ENCODE measurements around the gene VOPP1. TPM values are rescaled to one million over a fixed set of nuclear protein-coding genes. Genes with fewer than 3 reads are reported as not detected.

Gene VOPP1
- total and polyA plus RNA-seq, 2 experiments from 2014 or later = 27.5 to 86.5 TPM

DNA sequence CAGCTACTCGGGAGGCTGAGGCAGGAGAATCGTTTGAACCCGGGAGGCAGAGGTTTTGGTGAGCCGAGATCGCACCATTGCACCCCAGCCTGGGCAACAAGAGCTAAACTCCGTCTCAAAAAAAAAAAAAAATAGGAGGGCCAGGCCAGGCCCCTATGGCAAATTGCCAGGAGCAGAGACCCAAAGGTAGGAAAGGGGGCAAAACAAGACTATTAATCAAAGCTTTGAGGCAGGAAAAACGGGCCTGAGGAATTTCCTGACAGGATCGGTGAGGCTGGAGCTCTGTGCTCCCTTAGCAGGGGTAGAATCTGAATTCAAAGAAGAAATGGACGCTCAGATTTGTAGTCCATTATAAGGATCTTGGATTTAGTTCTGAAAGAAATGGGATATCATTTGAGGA is 2.8 kb upstream of the VOPP1 start:
- WGBS, 2 experiments (ENCODE audit: low coverage in 1 of 2, low lambda C conversion rate in 2 of 2, missing lambda C conversion rate in 2 of 2) = 78 to 83% methylated on average over 7 to 9 of the region's 9 CpGs
- Histone ChIP-seq H3K27me3 (replicated peaks; ENCODE audit: insufficient read depth) (no peaks in the 10 kb centered on the region), H3K79me2 (ENCODE audit: insufficient read depth) (peaks cover 6% of the 10 kb centered on the region), H2AFZ (no peak overlapping the region), H3K9me2 (ENCODE audit: insufficient read depth) (no peaks in the 10 kb centered on the region), H3K36me3 (ENCODE audit: low read depth) (no peaks in the 10 kb centered on the region), H3K27ac (no peak overlapping the region), H3K4me3 (no peak overlapping the region), H3K4me2 (ENCODE audit: unreplicated experiment) (no peak overlapping the region), H3K4me1 (ENCODE audit: insufficient read depth) (peaks cover 27% of the 10 kb centered on the region), H4K20me1 (ENCODE audit: insufficient read depth) (no peaks in the 10 kb centered on the region), H3F3A (ENCODE audit: insufficient read depth) (peaks cover 29% of the 10 kb centered on the region), H3K9ac (no peak overlapping the region), H3K9me3 (ENCODE audit: low read depth) (no peaks in the 10 kb centered on the region)
- no peak for DNase-seq
- TF ChIP-seq EZH2 (IDR thresholded peaks at IDR 0.05; ENCODE audit: insufficient read depth, poor library complexity, severe bottlenecking) (no peak), EZH2phosphoT487 (IDR thresholded peaks at IDR 0.05; ENCODE audit: insufficient read depth, low read depth) (no peak)
- in situ Hi-C loops (cut with MboI) = no loop called here

DNA sequence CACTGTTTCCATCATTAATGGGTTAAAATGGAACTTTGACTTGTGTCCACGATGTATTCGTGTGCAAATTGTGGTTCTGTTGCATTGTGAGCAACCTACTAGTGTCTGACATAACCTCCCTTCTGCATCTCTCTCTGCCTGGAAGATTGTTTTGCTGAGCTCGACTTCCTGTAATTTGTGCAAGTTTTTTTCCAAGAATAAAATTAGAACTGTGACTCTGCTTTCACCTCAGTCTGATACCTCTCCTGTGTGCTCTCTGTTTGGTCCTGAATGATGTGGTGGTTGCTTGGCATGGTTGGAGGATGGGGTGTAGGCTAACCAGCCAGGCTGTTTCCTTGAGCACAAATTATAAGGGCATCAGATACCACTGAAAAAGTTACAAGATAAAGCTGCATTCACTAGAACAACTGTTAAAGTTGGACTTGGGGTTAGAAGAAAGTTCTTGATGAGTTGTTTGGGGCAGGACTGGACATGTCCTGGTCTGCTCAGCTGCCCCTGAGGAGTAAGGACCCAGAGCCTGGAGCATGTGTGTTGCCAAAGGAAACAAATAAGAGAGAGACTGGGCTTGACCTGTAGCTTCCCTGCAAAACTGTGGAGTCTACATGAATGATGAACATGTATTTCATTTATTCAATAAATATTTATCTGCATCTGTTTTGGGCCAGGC is 1.9 kb upstream of the VOPP1 start:
- Histone ChIP-seq H3K4me3 (no peak overlapping the region), H2AFZ (peak overlapping the region; percentile 41), H3K9me3 (ENCODE audit: low read depth) (no peaks in the 10 kb centered on the region), H3K9me2 (ENCODE audit: insufficient read depth) (no peaks in the 10 kb centered on the region), H3K36me3 (ENCODE audit: low read depth) (no peaks in the 10 kb centered on the region), H3K27me3 (replicated peaks; ENCODE audit: insufficient read depth) (no peaks in the 10 kb centered on the region), H4K20me1 (ENCODE audit: insufficient read depth) (no peaks in the 10 kb centered on the region), H3F3A (ENCODE audit: insufficient read depth) (peaks cover 32% of the 10 kb centered on the region), H3K79me2 (ENCODE audit: insufficient read depth) (peaks cover 15% of the 10 kb centered on the region), H3K9ac (no peak overlapping the region), H3K27ac (peak overlapping the region; percentile 11; the same call in 1 of the 2 replicates), H3K4me1 (ENCODE audit: insufficient read depth) (peaks cover 36% of the 10 kb centered on the region), H3K4me2 (ENCODE audit: unreplicated experiment) (peak overlapping the region; percentile 79)
- peak; percentile 45 for DNase-seq
- TF ChIP-seq EZH2phosphoT487 (IDR thresholded peaks at IDR 0.05; ENCODE audit: insufficient read depth, low read depth) = no peak
- no peak for TF ChIP-seq EZH2 (IDR thresholded peaks at IDR 0.05; ENCODE audit: insufficient read depth, poor library complexity, severe bottlenecking)
- WGBS, 2 experiments (ENCODE audit: low coverage in 1 of 2, low lambda C conversion rate in 2 of 2, missing lambda C conversion rate in 2 of 2) = 70 to 73% methylated on average over 3 of the region's 3 CpGs
- in situ Hi-C loops (cut with MboI) = no loop called here

- peak; percentile 48 for DNase-seq
- H3K27ac ChIP-seq = peak overlapping the region; percentile 71
Measured at GRCh38 chr7:55573234-55573900, 1.1 kb upstream of the VOPP1 start.

GRCh38 chr7:55571511-55572377 is 558 bp downstream of the VOPP1 start:
- DNase-seq = peak; percentile 73
- peak overlapping the region; percentile 85 for H3K4me3 ChIP-seq
- in situ Hi-C loops (cut with MboI) = no loop called here
- H2AFZ ChIP-seq = peak overlapping the region; percentile 87
- no peaks in the 10 kb centered on the region; the same call in 1 of the 2 replicates for H4K20me1 ChIP-seq (ENCODE audit: insufficient read depth)
- H3K9me2 ChIP-seq (ENCODE audit: insufficient read depth) = no peaks in the 10 kb centered on the region
- peak overlapping the region; percentile 88 for H3K4me2 ChIP-seq (ENCODE audit: unreplicated experiment)
- 0 to 1% methylated on average over 47 to 73 of the region's 97 CpGs for WGBS, 2 experiments (ENCODE audit: low coverage in 1 of 2, low lambda C conversion rate in 2 of 2, missing lambda C conversion rate in 2 of 2)
- TF ChIP-seq EZH2 (IDR thresholded peaks at IDR 0.05; ENCODE audit: insufficient read depth, poor library complexity, severe bottlenecking) (no peak), EZH2phosphoT487 (IDR thresholded peaks at IDR 0.05; ENCODE audit: insufficient read depth, low read depth) (no peak)
- peaks cover 46% of the 10 kb centered on the region for H3K4me1 ChIP-seq (ENCODE audit: insufficient read depth)
- H3K27me3 ChIP-seq (replicated peaks; ENCODE audit: insufficient read depth) = no peaks in the 10 kb centered on the region
- peak overlapping the region; percentile 87 for H3K27ac ChIP-seq
- H3K9ac ChIP-seq = peak overlapping the region; percentile 83
- H3K79me2 ChIP-seq (ENCODE audit: insufficient read depth) = peaks cover 40% of the 10 kb centered on the region
- H3K9me3 ChIP-seq (ENCODE audit: low read depth) = no peaks in the 10 kb centered on the region
- H3K36me3 ChIP-seq (ENCODE audit: low read depth) = no peaks in the 10 kb centered on the region
- H3F3A ChIP-seq (ENCODE audit: insufficient read depth) = peaks cover 32% of the 10 kb centered on the region

More at GRCh38 chr7:55573234-55573900, 1.1 kb upstream of the VOPP1 start:
- H3K4me1 ChIP-seq (ENCODE audit: insufficient read depth) = peaks cover 44% of the 10 kb centered on the region
- H2AFZ ChIP-seq = peak overlapping the region; percentile 91
- peak overlapping the region; percentile 79 for H3K4me2 ChIP-seq (ENCODE audit: unreplicated experiment)
- H3K9ac ChIP-seq = peak overlapping the region; percentile 86
- H3K36me3 ChIP-seq (ENCODE audit: low read depth) = no peaks in the 10 kb centered on the region
- no peaks in the 10 kb centered on the region; the same call in 1 of the 2 replicates for H4K20me1 ChIP-seq (ENCODE audit: insufficient read depth)
- no peaks in the 10 kb centered on the region for H3K9me3 ChIP-seq (ENCODE audit: low read depth)
- in situ Hi-C loops (cut with MboI) = no loop called here
- no peak for TF ChIP-seq EZH2 (IDR thresholded peaks at IDR 0.05; ENCODE audit: insufficient read depth, poor library complexity, severe bottlenecking)
- no peak for TF ChIP-seq EZH2phosphoT487 (IDR thresholded peaks at IDR 0.05; ENCODE audit: insufficient read depth, low read depth)
- peaks cover 24% of the 10 kb centered on the region for H3K79me2 ChIP-seq (ENCODE audit: insufficient read depth)
- H3K4me3 ChIP-seq = peak overlapping the region; percentile 85
- no peaks in the 10 kb centered on the region for H3K9me2 ChIP-seq (ENCODE audit: insufficient read depth)
- H3K27me3 ChIP-seq (replicated peaks; ENCODE audit: insufficient read depth) = no peaks in the 10 kb centered on the region
- peaks cover 32% of the 10 kb centered on the region for H3F3A ChIP-seq (ENCODE audit: insufficient read depth)
- WGBS, 2 experiments (ENCODE audit: low coverage in 1 of 2, low lambda C conversion rate in 2 of 2, missing lambda C conversion rate in 2 of 2) = 49 to 51% methylated on average over 9 of the region's 9 CpGs

Data from GM23248 (cell line).